ENCODE data around the gene CYBRD1. TPM values are rescaled to one million over a fixed set of nuclear protein-coding genes. Genes with fewer than 3 reads are reported as not detected.

Gene CYBRD1
- polyA plus RNA-seq, 1 experiment = 157 TPM

- ChIA-PET CTCF (interaction anchor here (0.6 to 1.0 kb wide), 2 partner anchors 274 to 555 kb away, joined by 4 to 5 read pairs; no protein-coding TSS in a partner anchor), POLR2A (no interaction called here)
- TF ChIP-seq CTCF (IDR thresholded peaks at IDR 0.05; ENCODE audit: low read depth, low read length) = no peak
- Histone ChIP-seq H3K9me3 (ENCODE audit: control insufficient read depth, insufficient read depth, low read length) (no peaks in the 10 kb centered on the region), H3K4me3 (ENCODE audit: low read depth, low read length) (no peak overlapping the region), H3K27me3 (ENCODE audit: control insufficient read depth, insufficient read depth, low read length) (no peaks in the 10 kb centered on the region), H3K27ac (ENCODE audit: low read depth, low read length) (no peak overlapping the region)
- DNase-seq (ENCODE audit: low read depth, low spot score) = no peak
Observed at GRCh38 chr2:171551836-171552235, 29.6 kb downstream of the CYBRD1 start.

- H3K27me3 ChIP-seq (ENCODE audit: control insufficient read depth, insufficient read depth, low read length) = no peaks in the 10 kb centered on the region
- no peak for DNase-seq (ENCODE audit: low read depth, low spot score)
- POLR2A ChIA-PET = no interaction called here
- no peak overlapping the region for H3K4me3 ChIP-seq (ENCODE audit: low read depth, low read length)
- CTCF ChIA-PET = no interaction called here
- H3K9me3 ChIP-seq (ENCODE audit: control insufficient read depth, insufficient read depth, low read length) = no peaks in the 10 kb centered on the region
- H3K27ac ChIP-seq (ENCODE audit: low read depth, low read length) = no peak overlapping the region
- no peak for TF ChIP-seq CTCF (IDR thresholded peaks at IDR 0.05; ENCODE audit: low read depth, low read length)
Observed at GRCh38 chr2:171553236-171553635, 31.0 kb downstream of the CYBRD1 start.

GRCh38 chr2:171553858-171554257, 31.6 kb downstream of the CYBRD1 start:
- H3K4me3 ChIP-seq (ENCODE audit: low read depth, low read length) = no peak overlapping the region
- TF ChIP-seq CTCF (IDR thresholded peaks at IDR 0.05; ENCODE audit: low read depth, low read length) = no peak
- no peaks in the 10 kb centered on the region for H3K9me3 ChIP-seq (ENCODE audit: control insufficient read depth, insufficient read depth, low read length)
- no peaks in the 10 kb centered on the region for H3K27me3 ChIP-seq (ENCODE audit: control insufficient read depth, insufficient read depth, low read length)
- ChIA-PET POLR2A (no interaction called here), CTCF (no interaction called here)
- H3K27ac ChIP-seq (ENCODE audit: low read depth, low read length) = no peak overlapping the region
- no peak for DNase-seq (ENCODE audit: low read depth, low spot score)

GRCh38 chr2:171554991-171555615, 32.8 kb downstream of the CYBRD1 start:
- no peaks in the 10 kb centered on the region for H3K9me3 ChIP-seq (ENCODE audit: control insufficient read depth, insufficient read depth, low read length)
- TF ChIP-seq CTCF (IDR thresholded peaks at IDR 0.05; ENCODE audit: low read depth, low read length) = no peak
- H3K4me3 ChIP-seq (ENCODE audit: low read depth, low read length) = no peak overlapping the region
- POLR2A ChIA-PET = no interaction called here
- CTCF ChIA-PET = no interaction called here
- DNase-seq (ENCODE audit: low read depth, low spot score) = no peak
- no peaks in the 10 kb centered on the region for H3K27me3 ChIP-seq (ENCODE audit: control insufficient read depth, insufficient read depth, low read length)
- H3K27ac ChIP-seq (ENCODE audit: low read depth, low read length) = no peak overlapping the region

GRCh38 chr2:171557363-171557762, 35.1 kb downstream of the CYBRD1 start:
- TF ChIP-seq CTCF (IDR thresholded peaks at IDR 0.05; ENCODE audit: low read depth, low read length) = no peak
- POLR2A ChIA-PET = no interaction called here
- CTCF ChIA-PET = interaction anchor here (0.8 kb wide), 1 partner anchor 16 kb away, joined by 3 read pairs; no protein-coding TSS in a partner anchor
- DNase-seq (ENCODE audit: low read depth, low spot score) = no peak
- Histone ChIP-seq H3K27ac (ENCODE audit: low read depth, low read length) (no peak overlapping the region), H3K9me3 (ENCODE audit: control insufficient read depth, insufficient read depth, low read length) (no peaks in the 10 kb centered on the region), H3K27me3 (ENCODE audit: control insufficient read depth, insufficient read depth, low read length) (no peaks in the 10 kb centered on the region), H3K4me3 (ENCODE audit: low read depth, low read length) (no peak overlapping the region)

Data from AG04450 (cell line).